Fibroblast of peridontal ligament (primary cell): Measurements from ENCODE around the gene NFIA.

Experiments used
- DNase-seq: peaks from one replicate; pipeline ENCODE4 v3.0.0-alpha.2; 2010; ENCODE audit errors: extremely low read depth

The NFIA gene

DNA sequence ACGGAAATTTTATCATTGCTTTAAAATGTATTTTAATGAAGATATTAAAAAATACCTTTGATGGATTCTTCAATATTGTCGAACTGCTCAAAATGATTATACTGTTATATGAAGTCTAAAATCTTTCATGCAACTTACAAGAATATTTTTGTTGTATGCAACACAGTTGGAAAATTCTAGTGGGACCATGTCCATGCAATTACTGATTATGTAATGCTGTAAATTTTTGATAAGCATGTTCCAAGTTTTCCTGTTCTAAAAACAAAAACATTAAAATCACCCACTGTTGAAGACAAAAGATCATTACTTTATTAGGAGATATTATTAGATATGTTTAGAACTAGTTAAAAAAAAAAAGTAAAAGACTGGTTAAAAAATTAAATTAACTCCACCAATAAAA, 132.8 kb downstream of the NFIA start:
- DNase-seq: no peak

DNA sequence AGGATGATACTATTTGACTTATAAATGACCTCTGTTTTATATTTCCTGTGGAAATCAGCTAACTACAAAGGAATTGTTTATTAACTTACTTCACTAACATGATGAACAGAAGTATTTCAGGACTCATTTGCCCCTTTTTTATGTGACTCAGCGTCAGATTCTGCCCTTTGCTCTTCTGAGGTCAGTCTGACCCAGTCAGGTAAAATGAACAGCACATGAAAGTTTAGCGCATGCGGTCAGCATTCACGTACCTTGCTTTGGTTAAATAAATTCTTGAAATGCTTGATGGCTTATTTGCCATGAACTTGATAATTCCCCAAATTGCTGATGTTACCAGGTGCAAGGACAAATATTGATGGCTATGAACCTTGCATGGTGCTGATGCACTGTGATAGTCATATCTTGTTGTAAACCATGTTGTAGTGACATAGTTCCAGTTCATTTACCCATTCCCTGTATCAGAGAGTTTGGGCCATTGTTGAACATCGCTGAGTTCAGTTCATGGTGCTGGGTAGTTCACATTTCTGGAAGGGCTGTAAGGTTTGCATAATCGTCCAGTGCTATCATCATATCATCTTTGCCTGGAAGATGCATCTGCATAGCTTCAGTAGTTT, 133.4 kb downstream of the NFIA start:
- no peak for DNase-seq

DNA sequence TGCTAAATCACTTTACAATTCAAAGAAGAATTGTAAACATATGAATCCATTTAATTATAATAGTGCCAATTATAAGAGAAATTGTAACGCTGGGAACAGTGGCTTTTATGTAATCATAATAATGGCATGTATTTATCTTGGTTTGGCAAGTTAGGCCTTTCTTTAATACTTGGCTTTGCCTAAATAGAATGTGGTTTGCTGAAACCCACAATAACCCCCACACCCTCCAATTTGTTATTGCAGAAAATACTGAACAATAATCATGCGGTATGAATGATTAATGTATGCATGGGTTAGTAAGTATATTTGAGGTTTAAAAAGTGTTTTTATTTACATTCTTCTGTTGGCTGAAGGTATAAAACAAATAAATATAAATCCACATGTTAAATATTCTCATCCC, 138.2 kb downstream of the NFIA start:
- peak; percentile 42 for DNase-seq

GRCh38 chr1:61221642-61222041, 139.3 kb downstream of the NFIA start:
- no peak for DNase-seq

DNA sequence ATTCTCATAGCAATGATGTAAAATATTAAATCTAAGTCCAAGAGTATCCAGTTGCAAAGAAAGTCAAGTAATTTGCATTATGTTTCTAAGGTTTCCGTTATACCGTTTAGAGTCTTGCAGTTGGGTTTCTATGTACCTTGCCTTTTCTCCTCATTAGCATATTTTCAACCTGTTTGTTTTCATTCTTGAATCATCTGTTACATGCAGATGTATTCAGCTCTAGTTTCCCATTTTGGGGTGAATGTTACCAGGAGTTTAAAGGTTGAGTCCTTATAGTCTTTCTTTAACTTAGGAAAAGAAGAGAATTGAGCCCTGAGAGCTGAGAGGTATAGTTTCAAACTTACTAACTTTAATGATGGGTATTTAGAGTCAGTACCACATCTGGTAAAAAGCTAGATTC, 139.9 kb downstream of the NFIA start:
- no peak for DNase-seq

DNA sequence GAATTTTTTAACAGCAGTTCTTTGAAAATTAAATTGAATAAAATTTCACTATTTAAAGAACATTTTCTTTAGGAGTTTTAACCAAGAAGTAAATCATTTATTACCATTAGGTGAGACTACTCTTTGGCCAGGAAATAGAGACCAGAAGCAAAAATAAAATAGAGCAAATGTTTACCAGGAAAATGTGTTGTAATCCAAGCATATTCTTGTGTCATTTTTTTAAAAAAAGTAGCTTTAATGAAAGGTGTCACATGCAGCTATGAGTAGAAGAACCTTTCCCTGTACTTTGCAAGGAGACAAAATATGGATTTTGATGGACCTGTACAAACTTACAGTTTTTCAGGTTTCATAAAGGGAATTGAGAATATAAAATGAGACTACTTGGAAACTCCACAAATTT, 140.8 kb downstream of the NFIA start:
- no peak for DNase-seq

GRCh38 chr1:61224609-61225008, 142.2 kb downstream of the NFIA start:
- no peak for DNase-seq

GRCh38 chr1:61225478-61225877, 143.1 kb downstream of the NFIA start:
- no peak for DNase-seq

DNA sequence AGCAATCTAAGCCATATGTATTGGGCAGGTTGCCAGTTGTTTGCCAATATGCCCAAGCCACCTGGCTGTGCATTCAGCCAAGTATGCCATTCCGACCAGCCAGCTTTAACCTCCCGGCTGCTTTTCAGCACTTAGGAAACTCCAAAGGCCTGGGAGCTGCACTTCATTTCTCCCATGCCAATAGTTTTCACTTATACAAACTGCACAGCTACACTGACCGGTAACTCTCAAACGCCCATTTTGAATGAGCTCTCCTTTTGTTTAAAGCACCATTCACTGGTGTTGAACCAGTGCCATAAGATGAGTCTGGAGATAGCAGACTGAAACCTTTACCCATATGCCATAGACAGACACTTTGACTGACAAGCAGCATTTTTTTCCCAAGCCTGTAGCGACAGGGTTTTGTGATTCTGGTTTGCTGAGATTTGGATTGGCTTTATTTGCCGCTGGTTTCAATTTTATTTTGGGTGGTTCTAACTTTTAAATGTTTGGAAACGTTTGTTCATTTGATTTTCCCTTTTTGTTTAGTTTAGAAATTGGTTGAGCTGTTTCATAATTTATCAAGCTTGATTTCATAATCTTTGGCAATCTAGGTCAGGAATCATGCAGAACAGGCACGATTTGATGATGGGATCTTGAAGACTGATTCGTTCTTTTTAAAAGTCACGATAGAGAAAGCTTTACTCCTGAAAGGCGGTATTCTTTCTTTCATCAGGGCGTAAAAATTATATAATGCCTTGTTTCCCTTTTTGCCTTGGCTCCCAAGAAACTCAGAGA, 144.6 kb downstream of the NFIA start:
- peak; percentile 35 for DNase-seq

DNA sequence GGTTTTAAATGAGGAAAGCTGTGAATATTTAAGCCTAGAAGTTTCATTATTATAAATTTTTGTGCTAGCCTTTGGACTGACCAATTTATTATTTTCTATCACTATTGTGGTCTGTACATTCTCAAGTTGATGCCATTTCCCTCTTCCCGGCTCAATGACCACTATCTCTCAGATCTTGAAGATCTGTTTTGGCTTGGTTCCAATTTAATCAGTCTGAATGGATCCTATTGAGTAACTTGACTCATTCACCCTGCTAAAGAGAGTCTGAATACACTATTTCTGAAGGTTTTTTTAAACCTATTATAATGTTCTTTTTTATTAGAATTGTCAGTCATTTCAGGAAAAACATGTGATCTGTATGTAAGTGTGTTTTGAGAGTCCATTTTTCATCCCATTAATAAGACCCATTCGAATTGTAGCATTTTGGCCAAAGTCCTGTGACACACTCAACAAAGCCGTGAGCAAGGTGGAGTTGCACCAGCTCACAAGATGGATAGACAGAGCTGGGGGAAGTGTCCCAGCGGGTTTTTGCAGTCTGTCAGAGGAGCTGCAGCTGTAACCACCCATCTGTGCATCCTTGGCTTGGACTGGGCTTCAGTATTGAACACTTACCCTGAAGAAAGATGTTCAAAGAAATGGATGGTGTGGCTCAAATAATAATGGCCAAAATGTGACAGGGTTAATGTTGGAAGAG, 145.6 kb downstream of the NFIA start:
- DNase-seq: no peak

- DNase-seq: no peak
Observed at GRCh38 chr1:61230523-61230922, 148.2 kb downstream of the NFIA start.

GRCh38 chr1:61231795-61232194, 149.4 kb downstream of the NFIA start:
- no peak for DNase-seq

DNA sequence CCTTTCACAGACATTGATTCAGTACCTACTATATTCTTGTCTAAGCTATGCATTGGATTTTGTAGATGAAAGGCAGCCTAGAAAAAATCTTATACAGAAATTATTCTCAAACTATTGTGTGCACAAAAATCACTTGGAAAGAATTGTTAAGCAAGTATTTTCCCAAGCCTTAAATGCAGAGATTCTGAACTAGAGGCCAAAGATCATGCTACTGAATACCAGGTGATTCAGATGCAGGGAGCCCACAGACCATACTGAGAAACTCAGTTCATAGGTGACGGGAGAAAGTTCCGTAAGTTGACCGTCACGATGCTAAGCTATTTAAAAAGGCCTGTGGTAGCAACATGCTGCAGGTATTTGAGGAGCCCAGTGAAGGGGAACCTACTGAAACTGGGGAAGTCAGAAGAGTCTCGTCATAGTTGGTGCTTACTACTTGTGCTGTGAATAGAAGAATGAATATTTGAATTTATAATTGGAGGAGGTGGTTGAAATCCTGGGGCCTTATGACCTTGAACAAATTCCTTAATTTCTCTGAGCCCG, 150.8 kb downstream of the NFIA start:
- no peak for DNase-seq

- no peak for DNase-seq
Observed at GRCh38 chr1:61234587-61234919, 152.2 kb downstream of the NFIA start.

DNA sequence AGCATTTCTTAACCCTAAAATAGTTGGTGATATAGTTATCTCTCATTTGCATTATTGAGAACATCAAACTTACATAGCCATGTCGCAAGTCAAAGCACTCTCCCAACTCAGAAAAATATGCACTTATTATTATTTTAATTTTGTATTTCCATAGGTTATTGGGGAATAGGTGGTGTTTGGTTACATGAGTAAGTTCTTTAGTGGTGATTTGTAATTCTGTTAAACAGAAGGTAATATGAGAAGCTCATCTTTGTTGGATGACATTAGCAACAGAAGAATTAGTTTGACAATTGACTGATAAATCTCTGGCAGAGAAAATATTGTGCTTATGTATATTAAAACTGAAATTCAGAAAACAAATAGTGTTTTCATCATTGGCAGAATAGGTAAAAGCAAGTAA, 154.8 kb downstream of the NFIA start:
- no peak for DNase-seq

DNA sequence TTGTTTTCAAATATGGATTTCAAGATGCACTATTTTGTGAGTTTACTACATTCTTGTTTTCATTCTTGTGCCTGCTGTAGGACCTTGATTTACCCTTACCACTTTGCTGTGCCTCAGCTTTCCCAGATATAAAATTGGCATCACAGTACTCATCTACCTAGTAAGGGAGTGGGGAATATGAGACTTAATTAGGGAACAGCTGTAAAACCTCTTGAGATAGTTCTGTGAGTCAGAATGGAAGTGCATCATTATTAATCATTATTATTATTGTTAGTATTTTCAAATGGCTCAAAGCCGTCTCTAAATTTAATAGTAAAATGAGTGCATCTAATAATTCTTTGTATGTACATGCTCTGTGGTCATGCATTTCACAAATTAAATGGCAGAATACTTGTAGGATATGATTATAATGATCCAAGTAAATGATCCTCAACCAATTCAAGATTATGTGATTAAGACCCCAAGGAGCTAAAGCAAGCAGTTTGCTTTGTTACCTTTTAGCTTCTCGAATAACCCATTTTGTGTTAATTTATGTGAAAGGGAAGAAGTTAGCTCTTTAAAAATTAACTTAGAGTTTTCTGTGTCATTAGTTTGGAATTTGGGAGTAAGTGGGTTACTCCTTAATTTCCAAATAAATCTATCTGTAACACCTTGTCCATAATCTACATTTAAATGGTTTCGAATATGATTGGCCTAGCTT, 155.4 kb downstream of the NFIA start:
- no peak for DNase-seq

DNA sequence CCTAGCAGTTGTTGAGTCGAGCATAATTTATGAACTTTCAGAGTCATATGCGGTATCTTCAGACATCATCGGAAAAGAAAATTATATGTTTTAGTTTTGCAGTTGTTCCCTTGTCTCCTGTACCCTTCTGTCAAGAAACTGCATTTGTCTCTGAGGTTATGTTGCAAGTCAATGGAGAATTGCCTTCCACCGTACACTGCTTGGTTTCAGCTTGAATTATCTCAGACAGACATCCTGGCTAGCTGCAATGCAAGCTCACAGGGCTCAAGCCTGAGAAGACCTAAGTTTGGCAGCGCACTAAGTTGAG, 156.0 kb downstream of the NFIA start:
- no peak for DNase-seq

DNA sequence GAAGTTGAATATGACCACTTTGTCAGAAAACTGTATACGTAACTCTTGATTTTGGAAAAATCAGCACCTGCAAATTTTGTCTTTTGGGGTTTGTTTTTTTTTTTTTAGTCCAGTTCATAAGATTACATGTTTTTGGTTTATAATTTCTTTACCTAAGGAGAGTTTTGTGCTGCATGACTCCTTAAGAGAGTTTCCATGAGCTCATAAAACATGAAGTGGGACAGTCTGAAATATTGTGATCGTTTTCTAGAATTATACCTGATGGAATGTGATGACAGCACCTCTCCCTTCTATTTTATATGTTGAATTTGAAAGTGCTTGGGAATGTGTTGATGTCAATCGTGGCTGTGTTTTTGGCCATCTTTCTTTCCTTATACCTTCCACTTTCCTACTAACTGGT, 158.5 kb downstream of the NFIA start:
- DNase-seq: no peak

DNA sequence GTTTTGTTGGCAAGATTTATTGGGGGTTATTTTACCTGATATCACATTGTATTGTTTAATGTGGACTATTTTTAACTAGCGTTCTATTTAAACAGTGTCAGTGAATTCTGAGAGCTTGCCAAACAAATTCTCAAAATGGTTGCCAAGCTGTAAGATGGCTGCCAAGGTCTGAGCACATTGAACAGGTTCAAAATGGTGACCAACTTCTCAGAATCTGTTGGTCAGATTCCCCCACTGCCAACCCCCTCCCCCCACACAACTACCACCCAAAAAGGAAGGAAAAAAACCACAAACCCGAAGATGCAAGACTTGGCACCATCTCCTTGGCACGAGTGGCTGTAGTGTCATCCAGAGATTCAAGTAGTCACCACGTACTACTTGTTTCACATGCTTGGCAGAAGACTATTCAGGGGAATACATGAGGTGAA, 159.1 kb downstream of the NFIA start:
- no peak for DNase-seq

- no peak for DNase-seq
Observed at GRCh38 chr1:61241973-61242381, 159.6 kb downstream of the NFIA start.

- DNase-seq: peak; percentile 74
Observed at GRCh38 chr1:61244114-61244513, 161.8 kb downstream of the NFIA start.

- DNase-seq: no peak
Observed at GRCh38 chr1:61245696-61246400, 163.5 kb downstream of the NFIA start.
